Loucy (cell line): Measurements from ENCODE around the gene CCL25.

Source experiments
- H2AFZ ChIP-seq: fragments of 200-600 bp; sonication (generic); 2 replicates; pipeline ENCODE4 v1.6.0; 2016; ENCODE audit warnings: antibody characterized with exemption, mild to moderate bottlenecking, low read length, moderate library complexity
- H3F3A ChIP-seq: fragments of 200-600 bp; 2 replicates; pipeline ENCODE4 v1.6.0; 2016; ENCODE audit warnings: antibody characterized with exemption, low read depth, mild to moderate bottlenecking
- H3K27me3 ChIP-seq: fragments of 200-600 bp; sonication (generic); 2 replicates; pipeline ENCODE4 v1.6.1; 2014; ENCODE audit warnings: low read length, mild to moderate bottlenecking; ENCODE audit not compliant: insufficient read depth, poor library complexity, severe bottlenecking
- H3K36me3 ChIP-seq: fragments of 200-600 bp; sonication (generic); 2 replicates; pipeline ENCODE4 v1.6.1; 2016; ENCODE audit warnings: low read length; ENCODE audit not compliant: insufficient read depth
- H3K4me1 ChIP-seq: fragments of 200-600 bp; sonication (generic); 2 replicates; pipeline ENCODE4 v1.5.1; 2014; ENCODE audit warnings: low read length, mild to moderate bottlenecking; ENCODE audit not compliant: insufficient read depth, poor library complexity, severe bottlenecking
- H3K4me2 ChIP-seq: fragments of 200-600 bp; sonication (generic); 2 replicates; pipeline ENCODE4 v1.6.0; 2014; ENCODE audit warnings: antibody characterized with exemption, low read length, low read depth, mild to moderate bottlenecking; ENCODE audit not compliant: poor library complexity, severe bottlenecking
- H3K4me3 ChIP-seq: fragments of 200-600 bp; sonication (generic); 2 replicates; pipeline ENCODE4 v1.5.1; 2014; ENCODE audit warnings: low read length, mild to moderate bottlenecking, mixed read lengths; ENCODE audit not compliant: poor library complexity, severe bottlenecking
- H3K79me2 ChIP-seq: fragments of 200-600 bp; sonication (generic); 2 replicates; pipeline ENCODE4 v1.6.1; 2014; ENCODE audit warnings: low read length; ENCODE audit not compliant: insufficient read depth
- H3K9ac ChIP-seq: fragments of 200-600 bp; sonication (generic); 2 replicates; pipeline ENCODE4 v1.6.0; 2014; ENCODE audit warnings: mild to moderate bottlenecking, low read depth, low read length, moderate library complexity; ENCODE audit not compliant: poor library complexity, severe bottlenecking
- H3K9me2 ChIP-seq: fragments of 200-600 bp; sonication (generic); replicated peaks from 2 replicates; pipeline ENCODE4 v1.6.1; 2016; ENCODE audit warnings: low read depth, low read length, mixed read lengths
- H3K9me3 ChIP-seq: fragments of 200-600 bp; sonication (generic); 2 replicates; pipeline ENCODE4 v1.6.1; 2014; ENCODE audit warnings: mild to moderate bottlenecking, antibody characterized with exemption, low read length, low read depth; ENCODE audit not compliant: insufficient read depth
- H4K20me1 ChIP-seq: fragments of 200-600 bp; sonication (generic); 2 replicates; pipeline ENCODE4 v1.6.0; 2014; ENCODE audit warnings: antibody characterized with exemption, low read length, mild to moderate bottlenecking; ENCODE audit not compliant: insufficient read depth, poor library complexity, severe bottlenecking
- CTCF ChIP-seq: fragments of 200-600 bp; sonication (generic); conservative IDR thresholded peaks from 2 replicates; pipeline ENCODE4 v1.5.1; 2014; ENCODE audit warnings: mild to moderate bottlenecking, antibody characterized with exemption, low read length
- EZH2phosphoT487 ChIP-seq: fragments of 200-600 bp; IDR thresholded peaks from 2 replicates; pipeline ENCODE4 v1.6.1; 2018; ENCODE audit warnings: antibody characterized with exemption, mild to moderate bottlenecking, moderate library complexity, borderline replicate concordance

Gene CCL25

GRCh38 chr19:8075158-8076074, 22.9 kb downstream of the CCL25 start:
- no peaks in the 10 kb centered on the region for H3K79me2 ChIP-seq
- H3K36me3 ChIP-seq: no peaks in the 10 kb centered on the region
- no peak overlapping the region for H3K9ac ChIP-seq
- H3K4me2 ChIP-seq: no peak overlapping the region
- no peaks in the 10 kb centered on the region for H3K9me2 ChIP-seq
- no peak for TF ChIP-seq EZH2phosphoT487
- H2AFZ ChIP-seq: no peak overlapping the region
- H3F3A ChIP-seq: 0 out of 2 replicates have a peak, but pooled peaks cover 3% of the 10 kb centered on the region
- H3K27me3 ChIP-seq: no peaks in the 10 kb centered on the region
- H4K20me1 ChIP-seq: no peaks in the 10 kb centered on the region
- no peak overlapping the region for H3K4me3 ChIP-seq
- H3K9me3 ChIP-seq: peaks cover 3% of the 10 kb centered on the region; the same call in 1 of the 2 replicates
- peaks cover 24% of the 10 kb centered on the region for H3K4me1 ChIP-seq

GRCh38 chr19:8079988-8080387, 27.4 kb downstream of the CCL25 start:
- no peak overlapping the region for H3K4me2 ChIP-seq
- H3K36me3 ChIP-seq: no peaks in the 10 kb centered on the region
- H2AFZ ChIP-seq: no peak overlapping the region

GRCh38 chr19:8080832-8081231, 28.3 kb downstream of the CCL25 start:
- H4K20me1 ChIP-seq: no peaks in the 10 kb centered on the region
- no peaks in the 10 kb centered on the region for H3F3A ChIP-seq
- H3K9me2 ChIP-seq: no peaks in the 10 kb centered on the region
- TF ChIP-seq EZH2phosphoT487: no peak
- TF ChIP-seq CTCF: no peak
- H3K9me3 ChIP-seq: no peaks in the 10 kb centered on the region
- H3K36me3 ChIP-seq: no peaks in the 10 kb centered on the region
- H2AFZ ChIP-seq: no peak overlapping the region
- no peak overlapping the region for H3K9ac ChIP-seq
- H3K79me2 ChIP-seq: no peaks in the 10 kb centered on the region
- no peaks in the 10 kb centered on the region for H3K27me3 ChIP-seq
- no peaks in the 10 kb centered on the region for H3K4me1 ChIP-seq
- no peak overlapping the region for H3K4me2 ChIP-seq
- H3K4me3 ChIP-seq: no peak overlapping the region

More at GRCh38 chr19:8079988-8080387, 27.4 kb downstream of the CCL25 start:
- H3K79me2 ChIP-seq: no peaks in the 10 kb centered on the region
- TF ChIP-seq CTCF: no peak
- TF ChIP-seq EZH2phosphoT487: no peak
- H3K27me3 ChIP-seq: no peaks in the 10 kb centered on the region
- H3K4me3 ChIP-seq: no peak overlapping the region
- no peaks in the 10 kb centered on the region for H3K4me1 ChIP-seq
- H3K9me3 ChIP-seq: no peaks in the 10 kb centered on the region
- H4K20me1 ChIP-seq: no peaks in the 10 kb centered on the region
- no peak overlapping the region for H3K9ac ChIP-seq
- H3K9me2 ChIP-seq: no peaks in the 10 kb centered on the region
- no peaks in the 10 kb centered on the region for H3F3A ChIP-seq
